Neural cell (in vitro differentiated cells): ENCODE results near the gene KRT82. TPM values are rescaled to one million over a fixed set of nuclear protein-coding genes. Genes with fewer than 3 reads are reported as not detected.

Experiments
- H2AFZ ChIP-seq: fragments of 200-600, 300-800 bp; sonication (generic), shearing (Covaris generic); 2 replicates; pipeline ENCODE4 v1.6.0; 2014; ENCODE audit warnings: low read depth, mild to moderate bottlenecking, antibody characterized with exemption, low read length, moderate library complexity
- H3F3A ChIP-seq: fragments of 200-600 bp; shearing (Covaris generic); 2 replicates; pipeline ENCODE4 v1.6.1; 2016; ENCODE audit warnings: mild to moderate bottlenecking, moderate library complexity, mixed read lengths, antibody characterized with exemption, low read length; ENCODE audit not compliant: insufficient read depth, poor library complexity, severe bottlenecking
- H3K27ac ChIP-seq: fragments of 200-600, 300-800 bp; sonication (generic), shearing (Covaris generic); 2 replicates; pipeline ENCODE4 v1.5.1; 2014; ENCODE audit warnings: mild to moderate bottlenecking, low read length, moderate library complexity
- H3K27me3 ChIP-seq: fragments of 300-800, 200-600 bp; sonication (generic), shearing (Covaris generic); 2 replicates; pipeline ENCODE4 v1.6.0; 2014; ENCODE audit warnings: mild to moderate bottlenecking, low read depth, low read length, moderate library complexity; ENCODE audit not compliant: insufficient read depth
- H3K36me3 ChIP-seq: fragments of 300-800, 200-600 bp; sonication (generic), shearing (Covaris generic); 2 replicates; pipeline ENCODE4 v1.5.1; 2014; ENCODE audit warnings: mild to moderate bottlenecking, antibody characterized with exemption, low read length, moderate library complexity; ENCODE audit not compliant: insufficient read depth
- H3K4me2 ChIP-seq: fragments of 300-800, 200-600 bp; sonication (generic), shearing (Covaris generic); 2 replicates; pipeline ENCODE4 v1.6.0; 2014; ENCODE audit warnings: mild to moderate bottlenecking, low read length
- H3K4me3 ChIP-seq: fragments of 300-800, 200-600 bp; sonication (generic), shearing (Covaris generic); 2 replicates; pipeline ENCODE4 v1.5.1; 2014; ENCODE audit warnings: mild to moderate bottlenecking, low read length, moderate library complexity
- H3K79me2 ChIP-seq: fragments of 200-600 bp; shearing (Covaris generic); replicated peaks from 2 replicates; pipeline ENCODE4 v1.6.0; 2014; ENCODE audit warnings: mild to moderate bottlenecking, low read length, moderate library complexity; ENCODE audit not compliant: insufficient read depth
- H3K9ac ChIP-seq: fragments of 300-800, 200-600 bp; sonication (generic), shearing (Covaris generic); 2 replicates; pipeline ENCODE4 v1.6.1; 2016; ENCODE audit warnings: mild to moderate bottlenecking, low read length, mixed read lengths
- H3K9me2 ChIP-seq: fragments of 200-600 bp; shearing (Covaris generic); 2 replicates; pipeline ENCODE4 v1.6.1; 2016; ENCODE audit warnings: mild to moderate bottlenecking, low read length, mixed read lengths; ENCODE audit not compliant: insufficient read depth
- H3K9me3 ChIP-seq: fragments of 200-600, 300-800 bp; sonication (generic), shearing (Covaris generic); 2 replicates; pipeline ENCODE4 v1.6.1; 2016; ENCODE audit warnings: mild to moderate bottlenecking, mixed run types, low read length, moderate library complexity, mixed read lengths
- H4K20me1 ChIP-seq: fragments of 200-600 bp; shearing (Covaris generic); 2 replicates; pipeline ENCODE4 v1.6.1; 2016; ENCODE audit warnings: mild to moderate bottlenecking, mixed run types; ENCODE audit not compliant: insufficient read depth
- EP300 ChIP-seq: fragments of 450-650 bp; conservative IDR thresholded peaks from 2 replicates; pipeline ENCODE4 v1.6.1; 2014; ENCODE audit warnings: antibody characterized with exemption, mild to moderate bottlenecking, moderate library complexity; ENCODE audit not compliant: poor library complexity, severe bottlenecking
- EZH2 ChIP-seq: fragments of 200-600, 300-800 bp; shearing (Covaris generic), sonication (generic); IDR thresholded peaks from 2 replicates; pipeline ENCODE4 v1.6.1; 2014; ENCODE audit warnings: antibody characterized with exemption, low read length, borderline replicate concordance, mild to moderate bottlenecking; ENCODE audit not compliant: insufficient read depth, poor library complexity, severe bottlenecking
- MXI1 ChIP-seq: fragments of 450-650 bp; conservative IDR thresholded peaks from 2 replicates; pipeline ENCODE4 v1.6.1; 2014; ENCODE audit warnings: antibody characterized with exemption, mild to moderate bottlenecking; ENCODE audit not compliant: poor library complexity, severe bottlenecking
- POLR2AphosphoS5 ChIP-seq: IDR thresholded peaks from 2 replicates; pipeline ENCODE4 v1.6.1; 2012
- RAD21 ChIP-seq: fragments of 450-650 bp; conservative IDR thresholded peaks from 2 replicates; pipeline ENCODE4 v1.6.1; 2014; ENCODE audit warnings: antibody characterized with exemption, mild to moderate bottlenecking, moderate library complexity
- SMC3 ChIP-seq: fragments of 450-650 bp; conservative IDR thresholded peaks from 2 replicates; pipeline ENCODE4 v1.6.1; 2014; ENCODE audit warnings: antibody characterized with exemption, mild to moderate bottlenecking, moderate library complexity; ENCODE audit not compliant: poor library complexity
- TAF1 ChIP-seq: IDR thresholded peaks from 2 replicates; pipeline ENCODE4 v1.6.1; 2012; ENCODE audit warnings: low read depth
- polyA plus RNA-seq: library from polyadenylated mRNA; depleted of rRNA; stranded (reverse); fragments of >200 nt; gene quantifications from 2 replicates; pipeline ENCODE4 v1.2.3, GENCODE V29; 2014
- TF ChIP-seq, protein P1 (sequence below): IDR thresholded peaks from 2 replicates; pipeline ENCODE4 v1.6.1; 2012; ENCODE audit warnings: borderline replicate concordance
- TF ChIP-seq, protein P2 (sequence below): fragments of 450-650 bp; IDR thresholded peaks from 2 replicates; pipeline ENCODE4 v1.5.1; 2014; ENCODE audit warnings: antibody characterized with exemption, mild to moderate bottlenecking, moderate library complexity; ENCODE audit not compliant: poor library complexity, severe bottlenecking

The KRT82 gene
- polyA plus RNA-seq, 1 donor from 2014 or later = not detected

DNA sequence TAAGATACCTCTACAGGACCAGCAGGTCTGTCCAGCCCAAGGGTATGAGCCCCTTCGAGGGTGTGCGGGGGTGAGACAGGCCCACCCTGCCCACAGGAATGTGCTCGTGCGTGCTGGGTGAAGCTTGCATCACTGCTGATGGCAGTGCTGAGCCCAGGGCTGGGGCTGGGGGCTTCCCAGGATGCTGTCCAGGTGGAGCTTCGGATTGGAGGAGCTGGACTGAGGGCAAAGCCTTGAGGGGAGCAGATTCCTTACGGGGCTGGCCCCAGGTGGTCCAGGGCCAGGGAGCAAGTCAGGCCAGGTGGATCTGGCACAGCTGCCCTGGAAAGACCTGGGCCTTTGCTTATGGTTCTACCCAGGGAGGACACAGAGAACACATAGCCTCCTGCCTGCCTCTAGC lies 36.3 kb downstream of the KRT82 start:
- H3K4me3 ChIP-seq = no peak overlapping the region
- H3K9me2 ChIP-seq = no peaks in the 10 kb centered on the region
- H3K9me3 ChIP-seq = no peaks in the 10 kb centered on the region
- no peaks in the 10 kb centered on the region for H3K27me3 ChIP-seq
- no peaks in the 10 kb centered on the region for H3K36me3 ChIP-seq
- no peaks in the 10 kb centered on the region for H3F3A ChIP-seq
- no peak overlapping the region for H2AFZ ChIP-seq
- TF ChIP-seq SMC3 (no peak), RAD21 (no peak), MXI1 (no peak), EP300 (no peak), POLR2AphosphoS5 (no peak), TAF1 (no peak), EZH2 (no peak)
- TF ChIP-seq, protein P1, sequence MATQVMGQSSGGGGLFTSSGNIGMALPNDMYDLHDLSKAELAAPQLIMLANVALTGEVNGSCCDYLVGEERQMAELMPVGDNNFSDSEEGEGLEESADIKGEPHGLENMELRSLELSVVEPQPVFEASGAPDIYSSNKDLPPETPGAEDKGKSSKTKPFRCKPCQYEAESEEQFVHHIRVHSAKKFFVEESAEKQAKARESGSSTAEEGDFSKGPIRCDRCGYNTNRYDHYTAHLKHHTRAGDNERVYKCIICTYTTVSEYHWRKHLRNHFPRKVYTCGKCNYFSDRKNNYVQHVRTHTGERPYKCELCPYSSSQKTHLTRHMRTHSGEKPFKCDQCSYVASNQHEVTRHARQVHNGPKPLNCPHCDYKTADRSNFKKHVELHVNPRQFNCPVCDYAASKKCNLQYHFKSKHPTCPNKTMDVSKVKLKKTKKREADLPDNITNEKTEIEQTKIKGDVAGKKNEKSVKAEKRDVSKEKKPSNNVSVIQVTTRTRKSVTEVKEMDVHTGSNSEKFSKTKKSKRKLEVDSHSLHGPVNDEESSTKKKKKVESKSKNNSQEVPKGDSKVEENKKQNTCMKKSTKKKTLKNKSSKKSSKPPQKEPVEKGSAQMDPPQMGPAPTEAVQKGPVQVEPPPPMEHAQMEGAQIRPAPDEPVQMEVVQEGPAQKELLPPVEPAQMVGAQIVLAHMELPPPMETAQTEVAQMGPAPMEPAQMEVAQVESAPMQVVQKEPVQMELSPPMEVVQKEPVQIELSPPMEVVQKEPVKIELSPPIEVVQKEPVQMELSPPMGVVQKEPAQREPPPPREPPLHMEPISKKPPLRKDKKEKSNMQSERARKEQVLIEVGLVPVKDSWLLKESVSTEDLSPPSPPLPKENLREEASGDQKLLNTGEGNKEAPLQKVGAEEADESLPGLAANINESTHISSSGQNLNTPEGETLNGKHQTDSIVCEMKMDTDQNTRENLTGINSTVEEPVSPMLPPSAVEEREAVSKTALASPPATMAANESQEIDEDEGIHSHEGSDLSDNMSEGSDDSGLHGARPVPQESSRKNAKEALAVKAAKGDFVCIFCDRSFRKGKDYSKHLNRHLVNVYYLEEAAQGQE = no peak
- TF ChIP-seq, protein P2, sequence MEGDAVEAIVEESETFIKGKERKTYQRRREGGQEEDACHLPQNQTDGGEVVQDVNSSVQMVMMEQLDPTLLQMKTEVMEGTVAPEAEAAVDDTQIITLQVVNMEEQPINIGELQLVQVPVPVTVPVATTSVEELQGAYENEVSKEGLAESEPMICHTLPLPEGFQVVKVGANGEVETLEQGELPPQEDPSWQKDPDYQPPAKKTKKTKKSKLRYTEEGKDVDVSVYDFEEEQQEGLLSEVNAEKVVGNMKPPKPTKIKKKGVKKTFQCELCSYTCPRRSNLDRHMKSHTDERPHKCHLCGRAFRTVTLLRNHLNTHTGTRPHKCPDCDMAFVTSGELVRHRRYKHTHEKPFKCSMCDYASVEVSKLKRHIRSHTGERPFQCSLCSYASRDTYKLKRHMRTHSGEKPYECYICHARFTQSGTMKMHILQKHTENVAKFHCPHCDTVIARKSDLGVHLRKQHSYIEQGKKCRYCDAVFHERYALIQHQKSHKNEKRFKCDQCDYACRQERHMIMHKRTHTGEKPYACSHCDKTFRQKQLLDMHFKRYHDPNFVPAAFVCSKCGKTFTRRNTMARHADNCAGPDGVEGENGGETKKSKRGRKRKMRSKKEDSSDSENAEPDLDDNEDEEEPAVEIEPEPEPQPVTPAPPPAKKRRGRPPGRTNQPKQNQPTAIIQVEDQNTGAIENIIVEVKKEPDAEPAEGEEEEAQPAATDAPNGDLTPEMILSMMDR = no peak
- no peaks in the 10 kb centered on the region for H4K20me1 ChIP-seq
- H3K79me2 ChIP-seq = no peaks in the 10 kb centered on the region
- H3K9ac ChIP-seq = no peak overlapping the region
- no peak overlapping the region for H3K4me2 ChIP-seq
- no peak overlapping the region for H3K27ac ChIP-seq

DNA sequence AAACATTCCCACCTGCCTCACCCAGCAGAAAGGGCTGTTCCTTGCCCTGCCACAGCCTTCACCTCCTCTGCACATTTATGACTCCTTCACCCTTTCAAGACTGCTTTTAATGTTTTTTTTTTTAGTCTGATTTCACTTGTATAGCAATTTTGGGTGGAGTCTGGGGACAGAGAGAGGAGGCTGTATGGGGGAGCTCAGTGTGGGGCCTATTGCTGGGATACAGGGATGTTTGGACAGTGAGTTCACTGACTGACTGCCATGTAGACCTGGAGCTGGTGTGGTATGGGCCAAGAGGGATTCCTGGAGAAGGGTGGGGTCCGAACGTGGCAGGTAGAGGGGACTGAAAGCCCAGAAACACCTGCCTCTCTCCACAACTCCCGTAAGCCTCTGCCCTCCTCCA lies 36.9 kb downstream of the KRT82 start:
- H3F3A ChIP-seq = no peaks in the 10 kb centered on the region
- H3K4me2 ChIP-seq = no peak overlapping the region
- H4K20me1 ChIP-seq = no peaks in the 10 kb centered on the region
- H3K79me2 ChIP-seq = no peaks in the 10 kb centered on the region
- TF ChIP-seq SMC3 (no peak), RAD21 (no peak), EZH2 (no peak), EP300 (no peak), POLR2AphosphoS5 (no peak), MXI1 (no peak), TAF1 (no peak)
- TF ChIP-seq, protein P1 = no peak
- TF ChIP-seq, protein P2 = no peak
- H3K4me3 ChIP-seq = no peak overlapping the region
- H3K27ac ChIP-seq = no peak overlapping the region
- no peaks in the 10 kb centered on the region for H3K9me2 ChIP-seq
- H3K27me3 ChIP-seq = no peaks in the 10 kb centered on the region
- no peak overlapping the region for H2AFZ ChIP-seq
- no peaks in the 10 kb centered on the region for H3K36me3 ChIP-seq
- H3K9ac ChIP-seq = no peak overlapping the region
- H3K9me3 ChIP-seq = no peaks in the 10 kb centered on the region
